Spleen (tissue), 7 donors: ENCODE results near the gene TIAM1.
A peak's percentile ranks its signal among the peaks of the same experiment; 100 is the strongest.

Experiments
- CTCF ChIP-seq, 11 experiments: fragments of 200-600 bp in 7 of 11; fragments of 450-650 bp in 4 of 11; sonication (generic) in 4 of 11; IDR thresholded peaks in 8 of 11; conservative IDR thresholded peaks in 3 of 11; 1 replicate in 7 of 11; 2 replicates in 4 of 11; pipeline versions ENCODE4 v1.4.0 to v1.8.0; 2016 to 2021; ENCODE audit warnings: antibody characterized with exemption in 11 of 11, inconsistent platforms in 4 of 11, mild to moderate bottlenecking in 1 of 11
- POLR2A ChIP-seq, 3 donors: fragments of 450-650 bp; IDR thresholded peaks; one replicate each; pipeline ENCODE4 v1.5.1; 2017; ENCODE audit warnings: antibody characterized with exemption in 3 of 3, mild to moderate bottlenecking in 1 of 3
- donor health status: DM: no; HTN: no; CAD: no; lungs with moderate emphysema.
- donor health status: DM: no; HTN: no; CAD: no.
- donor health status: DM: no; HTN: no; CAD: no.

GRCh38 chr21:31198575-31198974 is 145.5 kb downstream of the TIAM1 start:
- TF ChIP-seq CTCF (IDR thresholded peaks at IDR 0.05 in 8 of 11, conservative IDR thresholded peaks at IDR 0.05 in 3 of 11), result peak in 8 of 11 experiments; percentile 22 to 63 (median 54)
- TF ChIP-seq POLR2A (IDR thresholded peaks at IDR 0.05), result no peak
